Measurements from ENCODE around the gene AK8.

DNA sequence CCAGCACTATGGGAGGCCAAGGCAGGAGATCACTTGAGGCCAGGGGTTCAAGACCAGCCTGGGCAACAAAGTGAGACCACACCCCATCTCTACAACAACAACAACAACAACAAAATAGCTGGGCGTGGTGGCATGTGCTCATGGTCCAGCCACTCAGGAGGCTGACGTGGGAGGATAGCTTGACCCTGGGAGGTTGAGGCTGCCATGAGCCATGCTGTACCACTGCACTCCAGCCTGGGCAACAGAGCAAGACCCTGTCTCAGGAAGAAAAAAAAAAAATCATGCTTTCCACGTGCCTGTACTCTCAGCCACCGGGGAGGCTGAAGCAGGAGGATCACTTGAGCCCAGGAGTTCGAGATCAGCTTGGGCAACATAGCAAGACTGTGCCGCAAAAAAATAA, 36.8 kb upstream of the AK8 start:
- TF ChIP-seq, protein P1, sequence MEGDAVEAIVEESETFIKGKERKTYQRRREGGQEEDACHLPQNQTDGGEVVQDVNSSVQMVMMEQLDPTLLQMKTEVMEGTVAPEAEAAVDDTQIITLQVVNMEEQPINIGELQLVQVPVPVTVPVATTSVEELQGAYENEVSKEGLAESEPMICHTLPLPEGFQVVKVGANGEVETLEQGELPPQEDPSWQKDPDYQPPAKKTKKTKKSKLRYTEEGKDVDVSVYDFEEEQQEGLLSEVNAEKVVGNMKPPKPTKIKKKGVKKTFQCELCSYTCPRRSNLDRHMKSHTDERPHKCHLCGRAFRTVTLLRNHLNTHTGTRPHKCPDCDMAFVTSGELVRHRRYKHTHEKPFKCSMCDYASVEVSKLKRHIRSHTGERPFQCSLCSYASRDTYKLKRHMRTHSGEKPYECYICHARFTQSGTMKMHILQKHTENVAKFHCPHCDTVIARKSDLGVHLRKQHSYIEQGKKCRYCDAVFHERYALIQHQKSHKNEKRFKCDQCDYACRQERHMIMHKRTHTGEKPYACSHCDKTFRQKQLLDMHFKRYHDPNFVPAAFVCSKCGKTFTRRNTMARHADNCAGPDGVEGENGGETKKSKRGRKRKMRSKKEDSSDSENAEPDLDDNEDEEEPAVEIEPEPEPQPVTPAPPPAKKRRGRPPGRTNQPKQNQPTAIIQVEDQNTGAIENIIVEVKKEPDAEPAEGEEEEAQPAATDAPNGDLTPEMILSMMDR (IDR thresholded peaks at IDR 0.05 in 2 of 3, conservative IDR thresholded peaks at IDR 0.05 in 1 of 3; ENCODE audit: borderline replicate concordance in 1 of 3, insufficient read depth in 1 of 3, low read depth in 2 of 3, low read length in 2 of 3): no peak
- TF ChIP-seq, protein P2, sequence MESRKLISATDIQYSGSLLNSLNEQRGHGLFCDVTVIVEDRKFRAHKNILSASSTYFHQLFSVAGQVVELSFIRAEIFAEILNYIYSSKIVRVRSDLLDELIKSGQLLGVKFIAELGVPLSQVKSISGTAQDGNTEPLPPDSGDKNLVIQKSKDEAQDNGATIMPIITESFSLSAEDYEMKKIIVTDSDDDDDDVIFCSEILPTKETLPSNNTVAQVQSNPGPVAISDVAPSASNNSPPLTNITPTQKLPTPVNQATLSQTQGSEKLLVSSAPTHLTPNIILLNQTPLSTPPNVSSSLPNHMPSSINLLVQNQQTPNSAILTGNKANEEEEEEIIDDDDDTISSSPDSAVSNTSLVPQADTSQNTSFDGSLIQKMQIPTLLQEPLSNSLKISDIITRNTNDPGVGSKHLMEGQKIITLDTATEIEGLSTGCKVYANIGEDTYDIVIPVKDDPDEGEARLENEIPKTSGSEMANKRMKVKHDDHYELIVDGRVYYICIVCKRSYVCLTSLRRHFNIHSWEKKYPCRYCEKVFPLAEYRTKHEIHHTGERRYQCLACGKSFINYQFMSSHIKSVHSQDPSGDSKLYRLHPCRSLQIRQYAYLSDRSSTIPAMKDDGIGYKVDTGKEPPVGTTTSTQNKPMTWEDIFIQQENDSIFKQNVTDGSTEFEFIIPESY (IDR thresholded peaks at IDR 0.05; ENCODE audit: extremely low read depth, insufficient replicate concordance, low read length): no peak
- TF ChIP-seq EZH2 (IDR thresholded peaks at IDR 0.05): no peak
